Measurements from ENCODE around the gene SH3BGRL.
"Not testable (repeated sequence)": the region's sequence is repeated elsewhere in the genome, so short reads cannot be mapped to it uniquely, and the experiment has no call there.

Gene SH3BGRL

DNA sequence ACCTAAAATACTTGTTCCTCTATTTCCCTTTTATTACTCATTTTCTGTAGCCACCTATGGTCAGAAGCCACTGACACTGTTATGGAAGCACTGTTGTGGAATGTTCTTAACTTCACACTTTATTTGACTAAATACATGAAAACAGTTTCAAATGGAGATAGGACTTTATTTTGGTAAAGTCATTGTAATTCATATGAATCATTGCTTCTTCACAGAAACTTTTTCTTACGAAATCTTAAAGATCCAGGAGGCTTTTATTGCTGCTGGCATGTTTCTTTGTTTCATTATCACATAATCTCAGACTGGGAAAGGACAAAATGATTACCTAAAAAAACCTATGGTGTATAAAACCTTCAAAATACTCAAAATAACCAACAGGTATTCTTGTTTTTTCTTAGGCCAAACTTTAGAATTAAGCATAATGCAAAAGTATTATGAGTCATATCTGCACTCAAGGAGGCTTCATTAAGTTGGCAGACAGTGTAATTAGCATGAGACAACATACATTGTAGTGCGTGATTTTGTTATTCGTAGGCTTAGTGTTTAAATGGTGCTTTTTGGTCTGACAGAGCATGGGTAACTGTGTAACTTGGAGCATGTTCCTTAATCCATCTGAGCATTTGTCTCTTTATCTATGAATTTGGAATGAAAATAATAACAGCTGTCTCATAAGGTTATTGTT, 58.0 kb downstream of the SH3BGRL start:
- peak; percentile 57 for DNase-seq

DNA sequence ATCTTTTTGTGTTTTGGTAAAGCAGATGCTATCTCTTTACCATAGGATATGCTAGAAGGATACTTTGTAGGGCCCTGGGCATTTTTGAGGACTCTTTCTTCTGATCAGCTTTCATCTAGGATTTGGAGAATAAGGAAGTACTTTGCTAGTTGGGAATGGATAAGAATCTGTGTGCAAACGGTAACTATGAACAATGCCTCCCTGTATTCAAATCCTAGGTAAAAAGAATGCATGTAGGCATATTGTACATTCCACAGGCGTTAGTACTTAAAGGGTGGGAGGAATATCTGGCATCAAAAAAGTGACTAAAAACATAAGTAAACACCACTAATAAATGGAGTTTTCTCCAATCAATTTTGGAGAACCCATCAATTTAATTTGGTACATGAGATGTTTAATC, 59.7 kb downstream of the SH3BGRL start:
- peak; percentile 2 for DNase-seq

DNA sequence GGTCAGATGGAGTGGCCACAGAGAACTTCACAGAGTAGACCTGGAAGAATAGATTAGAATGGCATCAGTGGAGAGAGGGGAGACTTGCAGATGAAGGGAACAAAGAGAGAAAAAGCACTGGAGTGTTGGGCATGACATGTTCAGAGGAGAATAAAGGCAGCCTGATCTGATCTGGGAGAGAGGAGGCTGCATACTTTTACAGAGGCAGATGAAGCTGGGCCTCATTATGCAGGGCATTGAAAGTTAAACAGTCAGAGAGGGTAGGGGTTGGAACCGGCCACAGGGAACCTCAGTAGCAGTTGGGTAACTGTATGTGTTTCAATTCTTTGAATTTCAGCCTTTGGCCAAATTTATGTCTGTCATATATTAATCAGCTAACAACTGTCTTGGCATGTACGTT, 61.2 kb downstream of the SH3BGRL start:
- peak; percentile 5 for DNase-seq

GRCh38 chrX:81278616-81279015, 76.7 kb downstream of the SH3BGRL start:
- no peak for DNase-seq

DNA sequence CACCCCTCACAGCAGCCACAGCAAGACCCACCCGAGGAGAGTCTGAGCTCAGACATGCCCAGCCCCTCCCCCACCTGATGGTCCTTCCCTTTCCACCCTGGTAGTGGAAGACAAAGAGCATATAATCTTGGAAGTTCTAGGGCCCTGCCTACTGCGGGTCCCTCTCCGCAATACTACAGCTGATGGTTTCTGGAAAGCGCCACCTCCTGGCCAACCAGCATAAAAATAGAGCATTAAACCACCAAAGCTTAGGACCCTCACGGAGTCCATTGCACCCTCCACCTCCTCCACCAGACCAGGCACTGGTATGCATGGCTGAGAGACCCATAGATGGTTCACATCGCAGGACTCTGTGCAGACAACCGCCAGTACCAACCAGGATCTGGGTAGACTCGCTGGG, 78.2 kb downstream of the SH3BGRL start:
- no peak for DNase-seq

GRCh38 chrX:81286075-81286474, 84.2 kb downstream of the SH3BGRL start:
- DNase-seq: no peak

- DNase-seq: no peak
Observed at GRCh38 chrX:81286608-81287007, 84.7 kb downstream of the SH3BGRL start.

- no peak for DNase-seq
Observed at GRCh38 chrX:81291996-81292395, 90.1 kb downstream of the SH3BGRL start.

DNA sequence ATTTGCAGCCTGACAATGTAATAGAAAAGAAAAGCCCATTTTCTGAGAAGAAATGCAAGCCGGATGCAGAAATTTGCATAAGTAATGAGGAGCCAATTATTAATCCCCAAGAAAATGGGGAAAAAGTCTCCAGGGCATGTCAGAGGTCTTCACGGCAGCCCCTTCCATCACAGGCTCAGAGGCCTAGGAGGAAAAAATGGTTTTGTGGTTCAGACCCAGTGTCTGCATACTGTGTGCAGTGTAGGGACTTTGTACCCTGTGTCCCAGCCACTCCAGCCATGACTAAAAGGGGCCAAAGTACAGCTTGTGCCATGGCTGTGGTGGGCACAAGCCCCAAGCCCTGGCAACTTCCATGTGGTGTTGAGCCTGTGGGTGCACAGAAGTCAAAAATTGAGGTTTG, 92.2 kb downstream of the SH3BGRL start:
- no peak for DNase-seq

DNA sequence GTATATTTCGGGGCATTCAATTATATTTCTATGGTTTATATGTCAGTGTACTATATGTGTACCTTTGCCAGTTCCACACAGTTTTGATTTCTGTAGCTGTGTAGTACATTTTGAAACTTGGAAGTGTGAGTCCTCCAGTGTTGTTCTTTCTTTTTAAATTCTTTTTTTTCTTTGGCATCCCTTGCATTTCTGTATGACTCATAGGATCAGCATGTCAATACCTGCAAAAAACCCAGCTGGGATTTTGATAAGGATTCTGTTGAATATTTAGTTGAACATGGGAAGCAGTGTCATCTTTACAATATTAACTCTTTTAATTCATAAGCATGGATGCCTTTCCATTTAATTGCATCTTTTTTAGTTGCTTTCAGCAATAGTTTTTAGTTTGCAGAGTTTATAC, 100.0 kb downstream of the SH3BGRL start:
- no peak for DNase-seq

DNA sequence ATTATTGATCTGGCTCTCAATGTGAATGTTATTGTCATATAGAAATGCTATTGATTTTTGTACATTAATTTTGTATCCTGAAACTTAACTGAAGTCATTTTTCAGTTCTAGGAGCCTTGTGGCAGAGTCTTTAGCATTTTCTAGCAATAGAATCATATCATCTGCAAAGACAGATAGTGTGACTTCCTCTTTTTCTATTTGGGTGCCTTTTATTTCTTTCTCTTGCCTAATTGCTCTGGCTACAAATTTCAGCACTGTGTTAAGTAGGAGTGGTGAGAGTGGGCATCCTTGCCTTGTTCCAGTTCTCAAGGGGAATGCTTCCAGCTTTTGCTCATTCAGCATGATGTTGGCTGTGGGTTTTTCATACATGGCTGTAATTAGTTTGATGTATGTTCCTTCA, 102.7 kb downstream of the SH3BGRL start:
- peak; percentile 49 for DNase-seq

- no peak for DNase-seq
Observed at GRCh38 chrX:81305240-81305639, 103.3 kb downstream of the SH3BGRL start.

DNA sequence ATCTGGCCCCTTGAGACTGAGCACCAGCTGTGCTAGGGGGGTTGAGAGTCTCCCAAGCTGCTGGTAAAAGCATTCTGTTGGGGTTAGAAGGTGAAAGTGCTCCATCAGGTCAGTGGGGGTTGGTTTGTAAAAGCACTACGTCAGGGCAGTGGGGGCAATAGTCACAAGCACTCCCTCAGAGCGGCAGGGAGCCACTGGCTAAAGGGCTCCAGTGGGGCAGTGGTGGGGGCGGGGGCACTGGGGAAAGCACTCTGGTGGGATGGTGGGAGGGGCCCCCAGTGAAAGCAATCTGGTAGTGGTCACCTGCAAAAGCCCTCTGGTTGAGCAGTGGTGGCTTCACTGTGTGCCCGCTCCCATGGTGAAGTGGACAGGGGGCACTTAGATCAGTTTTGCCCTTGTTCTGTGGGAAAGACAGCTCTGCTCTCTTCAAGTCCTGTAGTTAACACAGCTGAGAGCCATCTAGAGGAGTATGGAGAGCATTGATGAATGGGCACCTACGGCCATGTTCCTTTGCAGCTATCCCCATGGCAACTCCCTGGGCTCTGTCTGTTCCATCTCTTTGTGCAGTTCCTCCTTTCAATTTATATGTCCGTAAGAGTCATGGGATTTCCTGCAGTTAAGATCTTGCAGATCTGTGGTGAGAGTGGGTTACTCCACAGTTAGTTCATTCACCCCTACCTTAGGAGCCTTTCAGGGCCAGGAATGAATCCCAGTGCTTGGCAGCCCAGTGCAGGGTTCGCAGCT, 106.4 kb downstream of the SH3BGRL start:
- DNase-seq: peak; percentile 63

DNA sequence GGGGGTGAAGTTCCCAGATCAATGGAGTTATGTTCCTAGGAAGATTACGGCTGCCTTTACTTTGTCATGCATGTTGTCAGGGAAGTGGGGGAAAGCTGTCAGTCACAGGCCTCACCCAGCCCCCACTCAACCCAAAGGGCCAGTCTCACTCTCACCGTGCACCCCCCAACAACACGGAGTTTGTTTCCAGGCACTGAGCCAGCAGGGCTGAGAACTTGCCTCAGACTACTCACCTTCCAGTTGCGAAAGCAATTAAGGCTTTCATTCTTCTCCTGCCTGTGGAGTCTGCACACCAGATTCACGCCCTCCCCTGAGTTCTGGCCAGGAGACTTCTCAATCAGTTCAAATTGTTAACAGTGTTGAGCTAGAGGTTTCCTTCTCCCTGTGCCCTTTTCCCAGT, 114.3 kb downstream of the SH3BGRL start:
- DNase-seq: no peak

GRCh38 chrX:81331653-81332052, 129.8 kb downstream of the SH3BGRL start:
- DNase-seq: peak; percentile 0

DNA sequence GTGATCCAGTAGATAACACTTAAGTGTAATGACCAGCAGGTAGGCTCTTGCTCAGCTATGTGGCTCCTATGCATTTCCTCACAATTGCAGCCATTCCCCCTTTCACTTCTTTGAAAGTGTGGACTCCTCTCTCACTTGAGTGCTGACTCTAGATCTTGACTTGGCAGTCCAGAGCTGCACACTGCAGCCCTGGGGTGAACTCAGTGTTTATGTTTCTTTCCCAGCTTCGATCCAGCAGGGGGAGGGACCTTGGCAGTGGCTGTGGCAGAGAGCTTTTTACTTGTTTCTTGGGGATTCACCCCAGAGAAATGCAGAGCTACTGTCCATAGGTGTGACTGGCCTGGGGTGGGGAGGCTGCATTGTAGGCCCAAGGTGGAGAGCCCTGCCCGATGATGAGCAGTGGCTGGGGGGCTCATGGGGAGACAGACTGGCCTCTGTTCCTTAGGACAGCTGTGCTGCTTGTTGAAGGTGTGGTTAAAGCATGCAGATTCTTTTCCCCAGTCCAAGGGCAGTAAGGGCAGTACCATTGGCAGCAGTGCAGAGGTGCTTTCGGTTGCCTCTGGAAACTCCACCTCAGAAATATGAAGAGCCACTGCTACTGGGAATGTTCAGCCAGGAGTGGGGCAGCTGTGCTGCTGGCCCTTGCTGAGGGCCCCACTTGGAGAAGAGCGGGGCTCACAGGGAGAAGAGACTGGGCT, 134.7 kb downstream of the SH3BGRL start:
- DNase-seq: no peak

GRCh38 chrX:81337805-81338204, 135.9 kb downstream of the SH3BGRL start:
- DNase-seq: no peak

- no peak for DNase-seq
Observed at GRCh38 chrX:81338924-81339323, 137.0 kb downstream of the SH3BGRL start.

- DNase-seq: not testable (repeated sequence)
Observed at GRCh38 chrX:81345296-81345695, 143.4 kb downstream of the SH3BGRL start.
